B cell (primary cell): ENCODE data around the gene STX18.

Experiments
- EZH2 ChIP-seq: IDR thresholded peaks from 2 replicates; pipeline ENCODE4 v1.6.1; 2012; ENCODE audit warnings: borderline replicate concordance, low read depth, mild to moderate bottlenecking, moderate library complexity, low read length; ENCODE audit not compliant: insufficient read depth, poor library complexity, severe bottlenecking
- TF ChIP-seq, protein P1 (sequence below): fragments of 200-600 bp; IDR thresholded peaks from one replicate; pipeline ENCODE4 v1.8.0; 2022; ENCODE audit warnings: antibody characterized with exemption, mild to moderate bottlenecking

DNA sequence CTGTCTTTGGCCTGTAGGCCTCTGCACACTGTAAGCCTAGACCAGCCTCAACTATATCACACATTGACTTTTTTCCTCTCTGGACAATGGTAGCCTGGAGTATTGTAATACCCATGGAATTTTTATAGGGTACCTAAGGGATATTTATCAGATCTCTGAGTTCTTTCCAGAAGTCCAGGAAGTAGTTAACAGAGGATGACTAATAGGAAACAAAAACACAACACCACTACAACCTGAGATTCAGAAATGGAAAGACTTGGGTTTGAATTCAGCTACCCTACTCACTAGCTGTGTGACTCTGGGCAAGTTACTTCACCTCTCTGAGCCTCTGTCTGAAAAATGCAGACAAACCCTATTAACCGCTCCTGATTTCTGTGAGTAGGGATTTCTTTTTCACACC is 7.7 kb upstream of the STX18 start:
- TF ChIP-seq, protein P1, sequence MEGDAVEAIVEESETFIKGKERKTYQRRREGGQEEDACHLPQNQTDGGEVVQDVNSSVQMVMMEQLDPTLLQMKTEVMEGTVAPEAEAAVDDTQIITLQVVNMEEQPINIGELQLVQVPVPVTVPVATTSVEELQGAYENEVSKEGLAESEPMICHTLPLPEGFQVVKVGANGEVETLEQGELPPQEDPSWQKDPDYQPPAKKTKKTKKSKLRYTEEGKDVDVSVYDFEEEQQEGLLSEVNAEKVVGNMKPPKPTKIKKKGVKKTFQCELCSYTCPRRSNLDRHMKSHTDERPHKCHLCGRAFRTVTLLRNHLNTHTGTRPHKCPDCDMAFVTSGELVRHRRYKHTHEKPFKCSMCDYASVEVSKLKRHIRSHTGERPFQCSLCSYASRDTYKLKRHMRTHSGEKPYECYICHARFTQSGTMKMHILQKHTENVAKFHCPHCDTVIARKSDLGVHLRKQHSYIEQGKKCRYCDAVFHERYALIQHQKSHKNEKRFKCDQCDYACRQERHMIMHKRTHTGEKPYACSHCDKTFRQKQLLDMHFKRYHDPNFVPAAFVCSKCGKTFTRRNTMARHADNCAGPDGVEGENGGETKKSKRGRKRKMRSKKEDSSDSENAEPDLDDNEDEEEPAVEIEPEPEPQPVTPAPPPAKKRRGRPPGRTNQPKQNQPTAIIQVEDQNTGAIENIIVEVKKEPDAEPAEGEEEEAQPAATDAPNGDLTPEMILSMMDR, result no peak
- no peak for TF ChIP-seq EZH2
